ENCODE data around the gene NAA38.

Gene NAA38

DNA sequence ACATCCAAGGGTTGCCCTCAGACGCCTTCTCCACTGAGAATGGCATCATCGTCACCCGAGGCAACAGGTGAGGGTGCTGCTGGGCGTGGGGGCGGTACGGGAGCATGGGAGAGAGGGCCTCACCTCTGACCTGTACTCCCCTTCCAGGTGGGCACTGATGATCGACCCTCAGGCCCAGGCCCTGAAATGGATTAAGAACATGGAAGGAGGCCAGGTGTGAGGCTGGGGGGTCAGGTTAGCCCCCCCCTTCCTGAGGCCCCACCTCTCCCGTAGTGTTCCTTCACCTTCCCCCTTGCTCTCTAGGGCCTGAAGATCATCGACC is 39.8 kb downstream of the NAA38 start:
- Histone ChIP-seq H4K20me1 (ENCODE audit: insufficient read depth, low read length) (no peaks in the 10 kb centered on the region), H3K27ac (ENCODE audit: low read length) (no peak overlapping the region), H3K27me3 (replicated peaks; ENCODE audit: insufficient read depth, low read length) (peaks cover 99% of the 10 kb centered on the region), H3K9me3 (replicated peaks; ENCODE audit: insufficient read depth, low read length) (no peaks in the 10 kb centered on the region), H3K4me1 (ENCODE audit: low read length) (no peaks in the 10 kb centered on the region), H3K9me2 (replicated peaks; ENCODE audit: insufficient read depth, low read length) (no peaks in the 10 kb centered on the region), H3K4me2 (ENCODE audit: low read depth, low read length) (no peak overlapping the region), H3K4me3 (ENCODE audit: low read length) (no peak overlapping the region), H3K9ac (ENCODE audit: low read length) (no peak overlapping the region), H3K79me2 (ENCODE audit: low read length) (no peaks in the 10 kb centered on the region), H2AFZ (ENCODE audit: low read length) (no peak overlapping the region), H3K36me3 (replicated peaks; ENCODE audit: insufficient read depth, low read length) (no peaks in the 10 kb centered on the region), H3F3A (ENCODE audit: insufficient read depth, low read length) (no peaks in the 10 kb centered on the region)
- no peak for TF ChIP-seq EZH2phosphoT487 (IDR thresholded peaks at IDR 0.05; ENCODE audit: low read length)
- no peak for TF ChIP-seq EZH2 (optimal IDR thresholded peaks at IDR 0.05; ENCODE audit: low read depth, low read length)
- TF ChIP-seq, protein P1, sequence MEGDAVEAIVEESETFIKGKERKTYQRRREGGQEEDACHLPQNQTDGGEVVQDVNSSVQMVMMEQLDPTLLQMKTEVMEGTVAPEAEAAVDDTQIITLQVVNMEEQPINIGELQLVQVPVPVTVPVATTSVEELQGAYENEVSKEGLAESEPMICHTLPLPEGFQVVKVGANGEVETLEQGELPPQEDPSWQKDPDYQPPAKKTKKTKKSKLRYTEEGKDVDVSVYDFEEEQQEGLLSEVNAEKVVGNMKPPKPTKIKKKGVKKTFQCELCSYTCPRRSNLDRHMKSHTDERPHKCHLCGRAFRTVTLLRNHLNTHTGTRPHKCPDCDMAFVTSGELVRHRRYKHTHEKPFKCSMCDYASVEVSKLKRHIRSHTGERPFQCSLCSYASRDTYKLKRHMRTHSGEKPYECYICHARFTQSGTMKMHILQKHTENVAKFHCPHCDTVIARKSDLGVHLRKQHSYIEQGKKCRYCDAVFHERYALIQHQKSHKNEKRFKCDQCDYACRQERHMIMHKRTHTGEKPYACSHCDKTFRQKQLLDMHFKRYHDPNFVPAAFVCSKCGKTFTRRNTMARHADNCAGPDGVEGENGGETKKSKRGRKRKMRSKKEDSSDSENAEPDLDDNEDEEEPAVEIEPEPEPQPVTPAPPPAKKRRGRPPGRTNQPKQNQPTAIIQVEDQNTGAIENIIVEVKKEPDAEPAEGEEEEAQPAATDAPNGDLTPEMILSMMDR (IDR thresholded peaks at IDR 0.05; ENCODE audit: low read length) = no peak
- no peak for DNase-seq

DNA sequence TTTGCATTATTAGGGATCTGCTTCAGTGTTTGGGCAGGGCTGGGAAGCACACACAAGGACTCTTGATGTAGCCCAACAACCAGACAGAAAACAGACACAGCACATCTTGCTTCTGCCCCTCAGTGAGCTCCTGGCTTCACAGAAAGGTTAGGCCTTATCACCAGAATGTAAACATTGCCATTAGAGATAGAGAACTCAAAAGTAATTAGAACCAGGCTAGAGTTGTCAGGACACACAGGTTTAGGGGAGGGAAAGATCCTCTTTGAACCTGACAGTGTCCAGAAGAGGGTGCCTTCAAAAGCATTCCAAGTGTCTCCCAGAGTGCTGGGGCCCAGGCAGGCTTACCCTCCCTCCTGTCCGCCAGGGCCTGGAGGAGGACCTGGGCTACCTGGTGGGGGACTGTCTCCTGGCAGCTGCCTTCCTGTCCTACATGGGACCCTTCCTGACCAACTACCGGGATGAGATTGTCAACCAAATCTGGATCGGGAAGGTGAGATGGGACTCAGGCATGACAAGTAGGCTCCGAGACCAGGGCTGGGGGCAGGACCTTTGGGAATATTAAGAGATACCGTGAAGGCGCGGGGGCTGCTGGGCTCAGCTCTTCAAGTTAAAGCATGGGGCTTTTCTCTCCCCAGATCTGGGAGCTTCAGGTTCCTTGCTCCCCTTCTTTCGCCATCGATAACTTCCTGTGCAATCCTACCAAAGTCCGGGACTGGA is 40.3 kb downstream of the NAA38 start:
- TF ChIP-seq, protein P1 (IDR thresholded peaks at IDR 0.05; ENCODE audit: low read length) = no peak
- TF ChIP-seq EZH2phosphoT487 (IDR thresholded peaks at IDR 0.05; ENCODE audit: low read length) = no peak
- TF ChIP-seq EZH2 (optimal IDR thresholded peaks at IDR 0.05; ENCODE audit: low read depth, low read length) = no peak

DNA sequence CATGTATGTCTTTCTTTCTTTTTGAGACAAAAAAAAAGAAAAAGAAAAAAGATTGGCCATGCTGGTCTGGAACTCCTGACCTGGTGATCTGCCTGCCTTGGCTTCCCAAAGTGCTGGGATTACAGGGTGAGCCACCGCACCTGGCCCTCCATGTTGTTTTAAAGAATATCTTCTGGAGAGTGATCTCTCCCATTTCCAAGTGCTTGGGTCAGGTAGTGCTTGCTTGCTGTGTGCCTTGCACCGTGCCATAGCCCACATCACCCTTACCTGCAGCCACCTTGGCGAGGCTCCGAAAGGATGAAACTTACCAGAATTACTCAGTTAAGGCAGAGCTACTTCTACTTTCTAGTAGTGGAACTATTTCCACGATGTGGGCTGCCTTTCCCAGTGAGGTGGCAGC is 42.4 kb downstream of the NAA38 start:
- H4K20me1 ChIP-seq (ENCODE audit: insufficient read depth, low read length) = no peaks in the 10 kb centered on the region
- H2AFZ ChIP-seq (ENCODE audit: low read length) = no peak overlapping the region
- H3K4me3 ChIP-seq (ENCODE audit: low read length) = no peak overlapping the region
- H3K79me2 ChIP-seq (ENCODE audit: low read length) = no peaks in the 10 kb centered on the region
- H3K4me1 ChIP-seq (ENCODE audit: low read length) = no peaks in the 10 kb centered on the region
- no peaks in the 10 kb centered on the region for H3F3A ChIP-seq (ENCODE audit: insufficient read depth, low read length)
- peaks cover 95% of the 10 kb centered on the region for H3K27me3 ChIP-seq (replicated peaks; ENCODE audit: insufficient read depth, low read length)
- H3K9me3 ChIP-seq (replicated peaks; ENCODE audit: insufficient read depth, low read length) = no peaks in the 10 kb centered on the region
- H3K4me2 ChIP-seq (ENCODE audit: low read depth, low read length) = no peak overlapping the region
- TF ChIP-seq EZH2 (optimal IDR thresholded peaks at IDR 0.05; ENCODE audit: low read depth, low read length) = no peak
- TF ChIP-seq, protein P1 (IDR thresholded peaks at IDR 0.05; ENCODE audit: low read length) = no peak
- no peak for TF ChIP-seq EZH2phosphoT487 (IDR thresholded peaks at IDR 0.05; ENCODE audit: low read length)
- H3K27ac ChIP-seq (ENCODE audit: low read length) = no peak overlapping the region
- DNase-seq = no peak
- no peak overlapping the region for H3K9ac ChIP-seq (ENCODE audit: low read length)
- no peaks in the 10 kb centered on the region for H3K9me2 ChIP-seq (replicated peaks; ENCODE audit: insufficient read depth, low read length)
- no peaks in the 10 kb centered on the region for H3K36me3 ChIP-seq (replicated peaks; ENCODE audit: insufficient read depth, low read length)

More for the DNA sequence above, 40.3 kb downstream of the NAA38 start:
- Histone ChIP-seq H3K9me3 (replicated peaks; ENCODE audit: insufficient read depth, low read length) (no peaks in the 10 kb centered on the region), H3K27ac (ENCODE audit: low read length) (no peak overlapping the region), H3K27me3 (replicated peaks; ENCODE audit: insufficient read depth, low read length) (peaks cover 97% of the 10 kb centered on the region), H3K4me1 (ENCODE audit: low read length) (no peaks in the 10 kb centered on the region), H3K9ac (ENCODE audit: low read length) (no peak overlapping the region), H3K36me3 (replicated peaks; ENCODE audit: insufficient read depth, low read length) (no peaks in the 10 kb centered on the region), H2AFZ (ENCODE audit: low read length) (no peak overlapping the region), H3K4me3 (ENCODE audit: low read length) (no peak overlapping the region), H3K9me2 (replicated peaks; ENCODE audit: insufficient read depth, low read length) (no peaks in the 10 kb centered on the region), H3K4me2 (ENCODE audit: low read depth, low read length) (no peak overlapping the region), H4K20me1 (ENCODE audit: insufficient read depth, low read length) (no peaks in the 10 kb centered on the region), H3F3A (ENCODE audit: insufficient read depth, low read length) (no peaks in the 10 kb centered on the region), H3K79me2 (ENCODE audit: low read length) (no peaks in the 10 kb centered on the region)
- no peak for DNase-seq
